ENCODE measurements around the gene ECPAS.

The ECPAS gene
- 131 to 147 (median 132) reads per million in 3 donors for total RNA-seq

- Histone ChIP-seq H3K4me3 (ENCODE audit: insufficient read depth, low read depth, low read length, poor library complexity, severe bottlenecking) (peak within 1 kb of the TSS; percentile 99), H3K4me1 (ENCODE audit: control insufficient read depth, insufficient read depth, low read length, poor library complexity, severe bottlenecking) (peaks cover 5% of the 10 kb centered on the region), H3K9me3 (ENCODE audit: control insufficient read depth, low read length) (no peaks in the 10 kb centered on the region), H3K36me3 (ENCODE audit: control insufficient read depth, insufficient read depth, low read length) (no peaks in the 10 kb centered on the region), H3K27ac (ENCODE audit: insufficient read depth, low read length, poor library complexity, severe bottlenecking) (peak within 1 kb of the TSS; percentile 86), H3K27me3 (replicated peaks; ENCODE audit: control insufficient read depth, insufficient read depth, low read length, poor library complexity, severe bottlenecking) (no peaks in the 10 kb centered on the region)
- peak; percentile 42 to 60 (median 49) for DNase-seq
Observed at GRCh38 chr9:111483858-111484571, at the start of gene ECPAS. ECPAS (minus strand) TSS chr9:111484383; CDS start chr9:111472918, 11,465 bp downstream.

- H3K27ac ChIP-seq (ENCODE audit: insufficient read depth, low read length, poor library complexity, severe bottlenecking) = no peak overlapping the region
- peaks cover 11% of the 10 kb centered on the region for H3K9me3 ChIP-seq (ENCODE audit: control insufficient read depth, low read length)
- no peaks in the 10 kb centered on the region for H3K27me3 ChIP-seq (replicated peaks; ENCODE audit: control insufficient read depth, insufficient read depth, low read length, poor library complexity, severe bottlenecking)
- H3K36me3 ChIP-seq (ENCODE audit: control insufficient read depth, insufficient read depth, low read length) = peaks cover 49% of the 10 kb centered on the region
- no peak overlapping the region for H3K4me3 ChIP-seq (ENCODE audit: insufficient read depth, low read depth, low read length, poor library complexity, severe bottlenecking)
- H3K4me1 ChIP-seq (ENCODE audit: control insufficient read depth, insufficient read depth, low read length, poor library complexity, severe bottlenecking) = no peaks in the 10 kb centered on the region
- DNase-seq = no peak
Observed at GRCh38 chr9:111533099-111533790, 49.1 kb upstream of the ECPAS start.

DNA sequence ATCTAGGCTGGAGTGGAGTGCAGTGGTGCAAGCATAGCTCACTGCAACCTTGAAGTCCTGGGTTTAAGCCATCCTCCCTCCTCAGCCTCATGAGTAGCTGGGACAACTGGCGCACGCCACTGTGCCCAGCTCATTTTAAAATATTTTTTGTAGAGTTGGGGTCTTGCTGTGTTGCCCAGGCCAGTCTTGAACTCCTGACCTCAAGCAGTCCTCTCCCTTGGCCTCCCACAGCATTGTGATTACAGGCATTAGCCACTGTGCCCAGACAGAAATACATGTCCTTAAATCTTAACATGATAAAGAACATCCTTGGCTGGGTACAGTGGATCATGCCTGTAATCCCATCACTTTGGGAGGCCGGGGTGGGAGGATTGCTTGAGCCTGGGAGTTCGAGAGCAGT lies 47.5 kb upstream of the ECPAS start:
- Histone ChIP-seq H3K4me3 (ENCODE audit: insufficient read depth, low read depth, low read length, poor library complexity, severe bottlenecking) (no peak overlapping the region), H3K36me3 (ENCODE audit: control insufficient read depth, insufficient read depth, low read length) (peaks cover 39% of the 10 kb centered on the region), H3K9me3 (ENCODE audit: control insufficient read depth, low read length) (peaks cover 5% of the 10 kb centered on the region), H3K27ac (ENCODE audit: insufficient read depth, low read length, poor library complexity, severe bottlenecking) (no peak overlapping the region), H3K27me3 (replicated peaks; ENCODE audit: control insufficient read depth, insufficient read depth, low read length, poor library complexity, severe bottlenecking) (no peaks in the 10 kb centered on the region), H3K4me1 (ENCODE audit: control insufficient read depth, insufficient read depth, low read length, poor library complexity, severe bottlenecking) (no peaks in the 10 kb centered on the region)
- DNase-seq = no peak

GRCh38 chr9:111529787-111530186 lies 45.6 kb upstream of the ECPAS start:
- Histone ChIP-seq H3K4me3 (ENCODE audit: insufficient read depth, low read depth, low read length, poor library complexity, severe bottlenecking) (no peak overlapping the region), H3K36me3 (ENCODE audit: control insufficient read depth, insufficient read depth, low read length) (peaks cover 29% of the 10 kb centered on the region), H3K9me3 (ENCODE audit: control insufficient read depth, low read length) (no peaks in the 10 kb centered on the region), H3K4me1 (ENCODE audit: control insufficient read depth, insufficient read depth, low read length, poor library complexity, severe bottlenecking) (peaks cover 6% of the 10 kb centered on the region), H3K27ac (ENCODE audit: insufficient read depth, low read length, poor library complexity, severe bottlenecking) (no peak overlapping the region), H3K27me3 (replicated peaks; ENCODE audit: control insufficient read depth, insufficient read depth, low read length, poor library complexity, severe bottlenecking) (no peaks in the 10 kb centered on the region)
- DNase-seq = no peak

- H3K4me3 ChIP-seq (ENCODE audit: insufficient read depth, low read depth, low read length, poor library complexity, severe bottlenecking) = no peak overlapping the region
- peaks cover 11% of the 10 kb centered on the region for H3K36me3 ChIP-seq (ENCODE audit: control insufficient read depth, insufficient read depth, low read length)
- H3K27ac ChIP-seq (ENCODE audit: insufficient read depth, low read length, poor library complexity, severe bottlenecking) = no peak overlapping the region
- H3K27me3 ChIP-seq (replicated peaks; ENCODE audit: control insufficient read depth, insufficient read depth, low read length, poor library complexity, severe bottlenecking) = no peaks in the 10 kb centered on the region
- H3K4me1 ChIP-seq (ENCODE audit: control insufficient read depth, insufficient read depth, low read length, poor library complexity, severe bottlenecking) = peaks cover 6% of the 10 kb centered on the region
- no peaks in the 10 kb centered on the region for H3K9me3 ChIP-seq (ENCODE audit: control insufficient read depth, low read length)
- no peak for DNase-seq
Observed at GRCh38 chr9:111527347-111527746, 43.2 kb upstream of the ECPAS start.

DNA sequence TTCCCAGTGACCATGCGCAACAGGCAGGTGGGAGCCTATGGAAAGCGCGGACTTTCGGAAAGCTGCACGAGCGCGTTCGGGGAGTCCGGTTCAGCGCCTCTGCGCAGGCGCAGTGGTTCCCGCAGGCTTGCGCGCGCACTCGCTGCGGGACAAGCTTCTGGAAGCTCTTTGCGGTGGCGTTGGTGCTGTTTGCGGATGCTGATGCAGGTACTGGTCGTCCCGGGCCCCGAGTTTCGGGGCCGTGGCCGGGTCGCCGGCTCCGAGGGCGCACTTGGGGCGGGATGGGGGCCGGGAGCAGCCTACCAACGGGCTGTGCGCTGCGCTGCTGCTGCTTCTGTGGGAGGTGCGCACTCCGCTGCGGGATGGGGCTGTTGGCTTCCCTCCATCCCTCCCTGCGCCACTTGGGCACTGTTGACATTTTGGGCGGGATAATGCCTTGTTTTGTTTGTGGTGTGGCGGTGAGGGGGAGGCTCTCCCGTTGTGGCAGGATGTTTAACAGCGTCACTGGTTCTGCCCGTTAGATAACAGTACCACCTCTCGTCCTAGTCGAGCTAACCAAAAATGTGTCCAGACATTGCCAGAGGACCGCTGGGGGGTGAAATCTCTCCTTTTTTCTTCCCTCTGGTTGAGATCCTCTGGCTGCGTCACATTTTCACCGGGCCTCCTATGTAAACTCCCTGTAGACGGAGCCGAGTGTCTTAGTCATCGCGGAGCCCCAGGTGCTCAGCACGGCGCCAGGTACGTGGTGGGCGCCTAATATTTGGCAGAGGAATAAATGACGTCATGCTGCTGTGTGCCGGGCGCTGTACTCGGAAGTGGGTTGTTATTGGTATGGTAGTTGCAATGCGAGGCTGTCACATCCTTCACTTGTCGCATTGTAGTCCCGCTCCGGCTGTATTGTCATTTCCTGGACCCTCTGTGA lies 41.1 kb upstream of the ECPAS start, which contains the start of gene ZNF483:
TSS of gene ZNF483 (plus strand) at position 124 of the 922 bp plus-strand sequence. CDS start 2,217 bp downstream, outside the sequence.
- Histone ChIP-seq H3K27ac (ENCODE audit: insufficient read depth, low read length, poor library complexity, severe bottlenecking) (peak within 1 kb of the TSS; percentile 81), H3K4me1 (ENCODE audit: control insufficient read depth, insufficient read depth, low read length, poor library complexity, severe bottlenecking) (peaks cover 6% of the 10 kb centered on the region), H3K36me3 (ENCODE audit: control insufficient read depth, insufficient read depth, low read length) (peaks cover 3% of the 10 kb centered on the region), H3K27me3 (replicated peaks; ENCODE audit: control insufficient read depth, insufficient read depth, low read length, poor library complexity, severe bottlenecking) (no peaks in the 10 kb centered on the region), H3K4me3 (ENCODE audit: insufficient read depth, low read depth, low read length, poor library complexity, severe bottlenecking) (peak within 1 kb of the TSS; percentile 92), H3K9me3 (ENCODE audit: control insufficient read depth, low read length) (no peaks in the 10 kb centered on the region)
- DNase-seq = peak; percentile 57 to 68 (median 65)

GRCh38 chr9:111524731-111525055 lies 40.5 kb upstream of the ECPAS start:
- H3K4me1 ChIP-seq (ENCODE audit: control insufficient read depth, insufficient read depth, low read length, poor library complexity, severe bottlenecking) = peaks cover 6% of the 10 kb centered on the region
- H3K9me3 ChIP-seq (ENCODE audit: control insufficient read depth, low read length) = no peaks in the 10 kb centered on the region
- DNase-seq = no peak
- peak overlapping the region; percentile 92 for H3K4me3 ChIP-seq (ENCODE audit: insufficient read depth, low read depth, low read length, poor library complexity, severe bottlenecking)
- no peaks in the 10 kb centered on the region for H3K27me3 ChIP-seq (replicated peaks; ENCODE audit: control insufficient read depth, insufficient read depth, low read length, poor library complexity, severe bottlenecking)
- H3K27ac ChIP-seq (ENCODE audit: insufficient read depth, low read length, poor library complexity, severe bottlenecking) = peak overlapping the region; percentile 81
- no peaks in the 10 kb centered on the region for H3K36me3 ChIP-seq (ENCODE audit: control insufficient read depth, insufficient read depth, low read length)

DNA sequence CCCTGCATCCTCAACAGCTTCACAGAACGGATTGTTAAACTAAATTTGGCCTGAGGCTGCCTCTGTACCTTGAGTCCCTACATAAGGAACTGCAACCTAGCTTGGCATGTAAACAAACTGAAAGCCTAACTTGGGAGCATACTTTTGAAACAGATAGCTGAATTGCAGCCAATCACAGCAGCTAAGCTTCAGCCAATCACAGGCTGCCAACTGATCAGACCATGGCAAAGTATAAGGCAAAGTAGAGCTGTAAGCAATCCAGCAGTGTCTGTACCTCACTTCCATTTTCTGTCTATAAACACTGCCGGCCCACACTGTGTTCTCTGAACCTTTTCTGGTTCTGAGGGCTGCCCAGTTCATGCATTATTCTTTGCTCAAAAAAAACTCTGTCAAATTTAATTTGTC lies 31.9 kb upstream of the ECPAS start:
- Histone ChIP-seq H3K4me3 (ENCODE audit: insufficient read depth, low read depth, low read length, poor library complexity, severe bottlenecking) (no peak overlapping the region), H3K4me1 (ENCODE audit: control insufficient read depth, insufficient read depth, low read length, poor library complexity, severe bottlenecking) (no peaks in the 10 kb centered on the region), H3K27ac (ENCODE audit: insufficient read depth, low read length, poor library complexity, severe bottlenecking) (no peak overlapping the region), H3K36me3 (ENCODE audit: control insufficient read depth, insufficient read depth, low read length) (no peaks in the 10 kb centered on the region), H3K27me3 (replicated peaks; ENCODE audit: control insufficient read depth, insufficient read depth, low read length, poor library complexity, severe bottlenecking) (no peaks in the 10 kb centered on the region), H3K9me3 (ENCODE audit: control insufficient read depth, low read length) (no peaks in the 10 kb centered on the region)
- no peak for DNase-seq

- Histone ChIP-seq H3K9me3 (ENCODE audit: control insufficient read depth, low read length) (no peaks in the 10 kb centered on the region), H3K27ac (ENCODE audit: insufficient read depth, low read length, poor library complexity, severe bottlenecking) (no peak overlapping the region), H3K4me1 (ENCODE audit: control insufficient read depth, insufficient read depth, low read length, poor library complexity, severe bottlenecking) (no peaks in the 10 kb centered on the region), H3K27me3 (replicated peaks; ENCODE audit: control insufficient read depth, insufficient read depth, low read length, poor library complexity, severe bottlenecking) (no peaks in the 10 kb centered on the region), H3K4me3 (ENCODE audit: insufficient read depth, low read depth, low read length, poor library complexity, severe bottlenecking) (no peak overlapping the region), H3K36me3 (ENCODE audit: control insufficient read depth, insufficient read depth, low read length) (no peaks in the 10 kb centered on the region)
- DNase-seq = no peak
Observed at GRCh38 chr9:111514967-111515366, 30.8 kb upstream of the ECPAS start.
